Caco-2 (cell line): ENCODE data around the gene HRH2. TPM values are rescaled to one million over a fixed set of nuclear protein-coding genes. Genes with fewer than 3 reads are reported as not detected.

Experiments used
- BruUV-seq: library from RNA; stranded (reverse); fragments of 400-500 nt; replicated peaks from 2 replicates; lab custom pipeline; 2021; lab: Mats Ljungman, UMichigan
- CTCF ChIA-PET: fragments of 300-600 bp; sonication (Branson Sonifier 250); formaldehyde crosslinking; loops from one replicate; lab custom pipeline; 2022; ENCODE audit warnings: antibody characterized with exemption; lab: Charles Lee
- POLR2A ChIA-PET: fragments of 300-600 bp; sonication (Branson Sonifier 250); formaldehyde crosslinking; loops from one replicate; lab custom pipeline; 2022; ENCODE audit warnings: antibody characterized with exemption; lab: Charles Lee
- DNase-seq, 2 experiments: peaks; one replicate each; pipeline versions ENCODE4 v3.0.0 to v3.0.0-alpha.2; 2020 to 2022
- H3K27me3 ChIP-seq: replicated peaks from 2 replicates; pipeline ENCODE4 v1.6.0; 2011; ENCODE audit warnings: low read length; ENCODE audit not compliant: control insufficient read depth, insufficient read depth
- H3K36me3 ChIP-seq: 2 replicates; pipeline ENCODE4 v1.5.1; 2011; ENCODE audit warnings: low read length; ENCODE audit not compliant: control insufficient read depth, insufficient read depth
- H3K4me1 ChIP-seq: fragments of 250-450 bp; sonication (Bioruptor Pico); 2 replicates; pipeline ENCODE4 v1.5.1; 2020; ENCODE audit warnings: mild to moderate bottlenecking
- H3K4me3 ChIP-seq: 2 replicates; pipeline ENCODE4 v1.5.1; 2011; ENCODE audit warnings: low read depth, mild to moderate bottlenecking, control low read depth, low read length
- H3K9me3 ChIP-seq: fragments of 250-450 bp; sonication (Bioruptor Pico); 2 replicates; pipeline ENCODE4 v1.5.1; 2020; ENCODE audit warnings: mild to moderate bottlenecking, moderate library complexity
- H3K27ac Mint-ChIP-seq: one replicate; pipeline ENCODE4 v1.8.0; 2022; ENCODE audit warnings: mixed read lengths; ENCODE audit not compliant: unreplicated experiment
- H3K27me3 Mint-ChIP-seq: one replicate; pipeline ENCODE4 v1.8.0; 2022; ENCODE audit warnings: mixed read lengths; ENCODE audit not compliant: insufficient read depth, unreplicated experiment
- H3K36me3 Mint-ChIP-seq: one replicate; pipeline ENCODE4 v1.8.0; 2022; ENCODE audit warnings: mild to moderate bottlenecking, mixed read lengths; ENCODE audit not compliant: insufficient read depth, unreplicated experiment
- H3K4me1 Mint-ChIP-seq: one replicate; pipeline ENCODE4 v1.8.0; 2022; ENCODE audit warnings: low read depth, mixed read lengths; ENCODE audit not compliant: unreplicated experiment
- H3K4me3 Mint-ChIP-seq: one replicate; pipeline ENCODE4 v1.8.0; 2022; ENCODE audit warnings: mild to moderate bottlenecking, moderate library complexity, mixed read lengths; ENCODE audit not compliant: unreplicated experiment
- H3K9me3 Mint-ChIP-seq: one replicate; pipeline ENCODE4 v1.8.0; 2022; ENCODE audit warnings: mixed read lengths; ENCODE audit not compliant: unreplicated experiment
- intact Hi-C: fragments of 100-400 bp; cut with micrococcal nuclease; formaldehyde crosslinking; loops from one replicate; pipeline ENCODE4 v1.10.0; 2022; ENCODE audit not compliant: unreplicated experiment
- total RNA-seq: library from RNA; stranded (reverse); gene quantifications from 2 replicates; pipeline ENCODE4 v1.2.3, GENCODE V29; 2022
- TF ChIP-seq, protein P1 (sequence below), 2 experiments: fragments of 200-600 bp in 1 of 2; IDR thresholded peaks; 1 replicate in 1 of 2; 2 replicates in 1 of 2; pipeline versions ENCODE4 v1.5.1 to v1.8.0; 2011 to 2022; ENCODE audit warnings: antibody characterized with exemption in 1 of 2, control low read depth in 1 of 2, inconsistent platforms in 1 of 2, low read depth in 1 of 2, low read length in 1 of 2, mild to moderate bottlenecking in 1 of 2, moderate library complexity in 1 of 2; ENCODE audit not compliant: insufficient read depth in 1 of 2, severe bottlenecking in 1 of 2, unreplicated experiment in 1 of 2

Gene HRH2
- total RNA-seq, 1 experiment from 2014 or later: not detected

DNA sequence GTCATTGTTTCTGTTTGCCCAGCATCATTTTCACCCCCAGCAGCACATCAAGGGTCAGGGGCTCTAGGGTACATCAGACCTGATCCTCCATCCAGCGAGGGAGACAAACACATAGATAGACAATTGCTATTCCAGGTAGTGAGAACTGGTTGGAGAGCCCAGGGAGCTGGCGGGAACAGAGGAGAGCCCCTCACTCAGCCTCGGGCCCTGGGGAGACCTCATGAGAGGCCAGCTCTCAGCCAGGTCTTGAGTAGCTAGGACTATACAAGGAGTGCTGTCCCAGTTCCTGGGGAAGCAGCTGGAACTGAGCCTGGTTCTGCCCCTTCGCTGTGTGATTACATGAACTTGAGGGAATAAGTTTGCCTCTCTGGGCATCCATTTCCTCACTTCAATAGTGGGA lies 80.3 kb downstream of the HRH2 start:
- Histone ChIP-seq H3K27me3 (no peaks in the 10 kb centered on the region), H3K4me1 (no peaks in the 10 kb centered on the region), H3K4me3 (no peak overlapping the region), H3K36me3 (no peaks in the 10 kb centered on the region), H3K9me3 (no peaks in the 10 kb centered on the region)
- no peak for DNase-seq
- CTCF ChIA-PET: interaction anchor here (1.3 kb wide), 1 partner anchor 8 kb away, joined by 6 read pairs; no protein-coding TSS in a partner anchor
- no peaks in the 10 kb centered on the region for H3K4me1 Mint-ChIP-seq
- POLR2A ChIA-PET: no interaction called here
- H3K27me3 Mint-ChIP-seq: peaks cover 21% of the 10 kb centered on the region
- no peaks in the 10 kb centered on the region for H3K36me3 Mint-ChIP-seq
- BruUV-seq: no TSS peak
- H3K27ac Mint-ChIP-seq: no peak overlapping the region
- H3K4me3 Mint-ChIP-seq: no peak overlapping the region
- intact Hi-C loops: no loop called here
- no peaks in the 10 kb centered on the region for H3K9me3 Mint-ChIP-seq
- TF ChIP-seq, protein P1, sequence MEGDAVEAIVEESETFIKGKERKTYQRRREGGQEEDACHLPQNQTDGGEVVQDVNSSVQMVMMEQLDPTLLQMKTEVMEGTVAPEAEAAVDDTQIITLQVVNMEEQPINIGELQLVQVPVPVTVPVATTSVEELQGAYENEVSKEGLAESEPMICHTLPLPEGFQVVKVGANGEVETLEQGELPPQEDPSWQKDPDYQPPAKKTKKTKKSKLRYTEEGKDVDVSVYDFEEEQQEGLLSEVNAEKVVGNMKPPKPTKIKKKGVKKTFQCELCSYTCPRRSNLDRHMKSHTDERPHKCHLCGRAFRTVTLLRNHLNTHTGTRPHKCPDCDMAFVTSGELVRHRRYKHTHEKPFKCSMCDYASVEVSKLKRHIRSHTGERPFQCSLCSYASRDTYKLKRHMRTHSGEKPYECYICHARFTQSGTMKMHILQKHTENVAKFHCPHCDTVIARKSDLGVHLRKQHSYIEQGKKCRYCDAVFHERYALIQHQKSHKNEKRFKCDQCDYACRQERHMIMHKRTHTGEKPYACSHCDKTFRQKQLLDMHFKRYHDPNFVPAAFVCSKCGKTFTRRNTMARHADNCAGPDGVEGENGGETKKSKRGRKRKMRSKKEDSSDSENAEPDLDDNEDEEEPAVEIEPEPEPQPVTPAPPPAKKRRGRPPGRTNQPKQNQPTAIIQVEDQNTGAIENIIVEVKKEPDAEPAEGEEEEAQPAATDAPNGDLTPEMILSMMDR (IDR thresholded peaks at IDR 0.05; ENCODE audit: insufficient read depth in 1 of 2, low read depth in 1 of 2, low read length in 1 of 2, severe bottlenecking in 1 of 2, unreplicated experiment in 1 of 2): no peak

DNA sequence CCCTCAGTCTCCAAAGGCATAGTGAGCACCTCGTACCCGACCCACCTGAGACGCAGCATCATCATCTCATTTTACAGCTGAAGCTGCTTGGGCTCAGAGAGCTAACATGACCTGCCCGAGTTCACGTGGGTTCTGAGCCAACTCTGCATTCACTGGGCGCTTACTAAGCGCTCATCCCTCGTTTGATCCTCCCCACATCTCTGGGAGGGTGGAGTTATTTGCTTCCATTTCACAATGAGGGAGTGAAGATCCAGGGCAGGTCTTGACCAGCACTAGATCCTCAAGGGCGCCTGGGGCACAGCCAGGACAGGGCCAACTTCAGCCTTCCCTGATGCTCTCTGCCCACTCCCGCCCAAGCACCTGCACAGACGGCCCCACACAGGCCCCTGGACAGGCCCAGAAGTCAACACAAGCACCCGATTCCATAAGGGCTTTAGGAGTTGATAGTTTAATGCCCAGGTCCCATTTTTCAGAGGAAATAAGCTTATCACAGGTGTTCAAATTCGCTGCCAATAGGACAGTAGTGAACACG lies 80.8 kb downstream of the HRH2 start:
- CTCF ChIA-PET: interaction anchor here (1.3 kb wide), 1 partner anchor 9 kb away, joined by 6 read pairs; no protein-coding TSS in a partner anchor
- intact Hi-C loops: no loop called here
- H3K27me3 Mint-ChIP-seq: peaks cover 21% of the 10 kb centered on the region

DNA sequence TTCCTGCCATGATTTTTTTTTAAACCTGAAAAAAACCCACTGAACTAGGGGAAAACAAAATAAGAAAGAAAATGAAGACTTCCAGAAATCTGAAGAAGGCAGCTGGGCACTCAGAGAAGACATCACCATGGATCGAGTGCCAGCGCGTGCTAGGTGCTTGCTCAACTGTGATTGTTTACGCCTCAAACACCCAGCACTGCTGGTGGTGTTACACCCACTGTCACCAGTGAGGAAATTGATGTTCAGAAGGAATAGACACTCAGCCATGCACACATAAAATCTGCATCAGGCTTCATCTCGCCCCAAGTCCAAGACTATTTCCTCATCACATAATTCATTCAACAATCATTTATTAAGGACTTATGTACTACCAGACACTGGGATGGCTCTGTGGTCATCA lies 82.1 kb downstream of the HRH2 start:
- H3K4me1 Mint-ChIP-seq: no peaks in the 10 kb centered on the region
- H3K27me3 Mint-ChIP-seq: peaks cover 23% of the 10 kb centered on the region

More for the DNA sequence above, 80.8 kb downstream of the HRH2 start:
- no peak overlapping the region for H3K27ac Mint-ChIP-seq
- Histone ChIP-seq H3K4me3 (no peak overlapping the region), H3K27me3 (no peaks in the 10 kb centered on the region), H3K36me3 (no peaks in the 10 kb centered on the region), H3K9me3 (no peaks in the 10 kb centered on the region), H3K4me1 (no peaks in the 10 kb centered on the region)
- TF ChIP-seq, protein P1 (IDR thresholded peaks at IDR 0.05; ENCODE audit: insufficient read depth in 1 of 2, low read depth in 1 of 2, low read length in 1 of 2, severe bottlenecking in 1 of 2, unreplicated experiment in 1 of 2): no peak
- no peak for DNase-seq
- no peaks in the 10 kb centered on the region for H3K9me3 Mint-ChIP-seq
- BruUV-seq: no TSS peak
- H3K4me3 Mint-ChIP-seq: no peak overlapping the region
- POLR2A ChIA-PET: no interaction called here
- H3K4me1 Mint-ChIP-seq: no peaks in the 10 kb centered on the region
- no peaks in the 10 kb centered on the region for H3K36me3 Mint-ChIP-seq

More for the DNA sequence above, 82.1 kb downstream of the HRH2 start:
- H3K4me3 Mint-ChIP-seq: no peak overlapping the region
- Histone ChIP-seq H3K27me3 (no peaks in the 10 kb centered on the region), H3K4me1 (no peaks in the 10 kb centered on the region), H3K36me3 (no peaks in the 10 kb centered on the region), H3K4me3 (no peak overlapping the region), H3K9me3 (no peaks in the 10 kb centered on the region)
- ChIA-PET POLR2A (no interaction called here), CTCF (no interaction called here)
- no peak for DNase-seq
- TF ChIP-seq, protein P1 (IDR thresholded peaks at IDR 0.05; ENCODE audit: insufficient read depth in 1 of 2, low read depth in 1 of 2, low read length in 1 of 2, severe bottlenecking in 1 of 2, unreplicated experiment in 1 of 2): no peak
- no TSS peak for BruUV-seq
- no peaks in the 10 kb centered on the region for H3K9me3 Mint-ChIP-seq
- no peaks in the 10 kb centered on the region for H3K36me3 Mint-ChIP-seq
- no peak overlapping the region for H3K27ac Mint-ChIP-seq
- intact Hi-C loops: no loop called here
